Mucosa of descending colon (tissue), 3 donors: ENCODE results near the gene MOB3B. TPM values are rescaled to one million over a fixed set of nuclear protein-coding genes. Genes with fewer than 3 reads are reported as not detected.

ENCODE experiments used
- ATAC-seq: fragments of 200-7000 bp; cut with Tn5 transposase; one replicate; pipeline ENCODE4 v1.9.1; 2020; ENCODE audit warnings: mild to moderate bottlenecking, moderate library complexity
- DNase-seq, 3 donors: peaks; one replicate each; pipeline ENCODE4 v3.0.0-alpha.2; 2020
- H3K36me3 ChIP-seq: fragments of 200-600 bp; one replicate; pipeline ENCODE4 v1.8.0; 2021; ENCODE audit warnings: low read depth, mild to moderate bottlenecking
- H3K4me1 ChIP-seq: fragments of 200-600 bp; one replicate; pipeline ENCODE4 v1.8.0; 2021; ENCODE audit warnings: low read depth, mild to moderate bottlenecking
- H3K4me3 ChIP-seq: fragments of 200-600 bp; one replicate; pipeline ENCODE4 v1.8.0; 2021; ENCODE audit warnings: mild to moderate bottlenecking
- H3K9me3 ChIP-seq: fragments of 200-600 bp; one replicate; pipeline ENCODE4 v1.8.0; 2021; ENCODE audit warnings: mild to moderate bottlenecking
- CTCF ChIP-seq: fragments of 200-600 bp; IDR thresholded peaks from one replicate; pipeline ENCODE4 v1.8.0; 2022; ENCODE audit warnings: antibody characterized with exemption, mild to moderate bottlenecking
- intact Hi-C, 2 donors: fragments of 100-400 bp; cut with DNase I in 1 of 2; cut with micrococcal nuclease in 1 of 2; formaldehyde crosslinking; loops; one replicate each; pipeline versions ENCODE4 v1.11.0 to v1.11.1; 2022; cut with DNase I, micrococcal nuclease
- total RNA-seq, 3 donors: library from RNA; stranded (reverse); fragmentation: NEBNext Ultra II Directional in 2 of 3; extraction: Animal tissue kit (Norgen Biotek cat#: 25700) in 2 of 3; gene quantifications; one replicate each; pipeline versions ENCODE4 v1.2.1 to v1.2.4, GENCODE V29; 2021 to 2023
- donor health status: DM: no; HTN: no; CAD: no; lungs with moderate emphysema.
- donor health status: DM: no; HTN: no; CAD: no.
- donor health status: DM: no; HTN: yes; CAD: no.

The MOB3B gene
- total RNA-seq, 3 donors from 2014 or later: 34.6 to 57.5 (median 41.7) TPM

- H3K9me3 ChIP-seq: no peaks in the 10 kb centered on the region
- no peak for TF ChIP-seq CTCF
- H3K4me1 ChIP-seq: peaks cover 28% of the 10 kb centered on the region
- no peak overlapping the region for H3K4me3 ChIP-seq
- DNase-seq (no peak), ATAC-seq (no peak)
- intact Hi-C loops: loop anchor here in 1 of 2 donors (10.0 kb wide), 1 partner anchor 62 kb away; no protein-coding TSS in a partner anchor
- no peaks in the 10 kb centered on the region for H3K36me3 ChIP-seq
Observed at GRCh38 chr9:27396495-27396894, 133.1 kb downstream of the MOB3B start.

GRCh38 chr9:27395484-27395921 lies 134.1 kb downstream of the MOB3B start:
- intact Hi-C loops: loop anchor here in 1 of 2 donors (10.0 kb wide), 1 partner anchor 61 kb away; no protein-coding TSS in a partner anchor
- H3K36me3 ChIP-seq: no peaks in the 10 kb centered on the region
- DNase-seq: no peak
- ATAC-seq: peak; percentile 21
- no peak for TF ChIP-seq CTCF
- H3K9me3 ChIP-seq: no peaks in the 10 kb centered on the region
- peaks cover 28% of the 10 kb centered on the region for H3K4me1 ChIP-seq
- H3K4me3 ChIP-seq: no peak overlapping the region

- peaks cover 28% of the 10 kb centered on the region for H3K4me1 ChIP-seq
- TF ChIP-seq CTCF: no peak
- no peaks in the 10 kb centered on the region for H3K9me3 ChIP-seq
- no peak overlapping the region for H3K4me3 ChIP-seq
- intact Hi-C loops: loop anchor here in 1 of 2 donors (10.0 kb wide), 1 partner anchor 60 kb away; no protein-coding TSS in a partner anchor
- ATAC-seq (no peak), DNase-seq (no peak)
- H3K36me3 ChIP-seq: no peaks in the 10 kb centered on the region
Observed at GRCh38 chr9:27394826-27395201, 134.8 kb downstream of the MOB3B start.

- Histone ChIP-seq H3K36me3 (no peaks in the 10 kb centered on the region), H3K4me1 (peaks cover 28% of the 10 kb centered on the region), H3K9me3 (no peaks in the 10 kb centered on the region), H3K4me3 (no peak overlapping the region)
- ATAC-seq (peak; percentile 80), DNase-seq (no peak)
- intact Hi-C loops: loop anchor here in 1 of 2 donors (10.0 kb wide), 1 partner anchor 59 kb away; no protein-coding TSS in a partner anchor
- no peak for TF ChIP-seq CTCF
Observed at GRCh38 chr9:27394154-27394825, 135.3 kb downstream of the MOB3B start.

- Histone ChIP-seq H3K36me3 (no peaks in the 10 kb centered on the region), H3K4me3 (no peak overlapping the region), H3K9me3 (no peaks in the 10 kb centered on the region), H3K4me1 (peaks cover 28% of the 10 kb centered on the region)
- intact Hi-C loops: loop anchor here in 1 of 2 donors (10.0 kb wide), 1 partner anchor 58 kb away; no protein-coding TSS in a partner anchor
- ATAC-seq (peak; percentile 11), DNase-seq (no peak)
- no peak for TF ChIP-seq CTCF
Observed at GRCh38 chr9:27393054-27393846, 136.4 kb downstream of the MOB3B start.
